ENCODE results near the gene COMT. TPM values are rescaled to one million over a fixed set of nuclear protein-coding genes. Genes with fewer than 3 reads are reported as not detected.
"Not testable (repeated sequence)": the region's sequence is repeated elsewhere in the genome, so short reads cannot be mapped to it uniquely, and the experiment has no call there.

COMT gene
- polyA plus RNA-seq, 2 donors = 178 to 218 TPM

DNA sequence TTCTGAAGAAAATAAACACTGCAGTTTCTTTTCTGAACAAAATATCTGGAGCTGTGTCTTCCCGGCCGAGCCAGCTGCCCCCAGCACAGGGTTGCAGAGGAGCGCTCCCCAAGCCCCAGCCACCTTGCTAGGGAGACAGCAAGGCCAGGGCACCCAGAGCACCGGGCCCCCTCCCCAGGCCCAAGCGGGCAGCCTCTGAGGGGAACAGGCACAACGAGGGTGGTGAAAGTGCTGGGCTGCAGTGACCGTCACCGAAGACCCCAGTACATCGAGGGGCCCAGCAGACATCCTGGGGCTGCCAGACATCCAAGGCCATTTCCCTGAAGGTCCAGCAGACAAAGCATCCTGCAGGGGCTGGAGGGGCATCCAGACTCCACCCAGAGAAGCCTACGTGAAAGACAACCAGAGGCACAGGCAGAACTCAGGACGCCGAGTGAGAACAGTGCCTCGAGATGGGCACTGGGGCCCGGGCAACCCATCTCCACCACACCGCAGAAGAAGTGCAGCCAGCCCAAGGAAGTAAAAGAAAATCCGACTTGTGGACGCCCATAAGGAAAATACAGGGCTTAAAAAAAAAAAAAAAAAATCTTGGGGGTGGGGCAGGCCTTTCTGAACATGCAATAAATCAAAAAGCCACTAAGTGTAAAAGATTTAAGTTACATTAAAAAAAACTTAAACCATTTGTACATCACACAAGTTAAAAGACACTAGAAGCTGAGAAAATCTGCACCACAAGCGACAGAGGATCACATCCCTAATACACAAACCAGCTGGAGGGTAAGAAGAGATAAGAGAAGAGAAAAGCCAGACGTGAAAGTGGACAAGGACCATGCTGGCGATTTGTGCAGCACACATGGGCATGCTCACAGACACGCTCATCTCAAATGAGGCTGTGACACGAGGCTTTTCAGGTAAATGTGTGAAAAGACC is 36.0 kb upstream of the COMT start:
- Histone ChIP-seq H3K4me1 (ENCODE audit: control insufficient read depth in 2 of 2, insufficient read depth in 2 of 2, low read length in 1 of 2) (no peaks in the 10 kb centered on the region), H3K27ac (ENCODE audit: low read depth in 2 of 2, low read length in 1 of 2) (no peak overlapping the region), H3K36me3 (ENCODE audit: control insufficient read depth in 2 of 2, insufficient read depth in 2 of 2, low read length in 1 of 2) (peaks cover 0 to 9% of the 10 kb centered on the region in 2 donors), H3K4me3 (ENCODE audit: low read depth in 1 of 2, low read length in 2 of 2) (no peak overlapping the region), H3K9me3 (ENCODE audit: control insufficient read depth in 2 of 2, insufficient read depth in 1 of 2, low read depth in 1 of 2, low read length in 1 of 2) (no peaks in the 10 kb centered on the region), H3K27me3 (ENCODE audit: control insufficient read depth in 1 of 2, insufficient read depth in 2 of 2, low read length in 2 of 2) (no peaks in the 10 kb centered on the region)
- 83 to 84% methylated on average over 22 of the region's 22 CpGs for WGBS, 2 donors

DNA sequence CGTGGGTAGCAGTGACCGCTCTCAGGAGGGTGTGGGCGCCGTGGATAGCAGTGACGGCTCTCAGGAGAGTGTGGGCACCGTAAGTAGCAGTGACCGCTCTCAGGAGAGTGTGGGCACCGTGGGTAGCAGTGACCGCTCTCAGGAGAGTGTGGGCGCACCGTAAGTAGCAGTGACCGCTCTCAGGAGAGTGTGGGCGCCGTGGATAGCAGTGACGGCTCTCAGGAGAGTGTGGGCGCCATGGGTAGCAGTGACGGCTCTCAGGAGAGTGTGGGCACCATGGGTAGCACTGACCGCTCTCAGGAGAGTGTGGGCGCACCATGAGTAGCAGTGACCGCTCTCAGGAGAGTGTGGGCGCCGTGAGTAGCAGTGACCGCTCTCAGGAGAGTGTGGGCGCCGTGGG is 34.7 kb upstream of the COMT start:
- H3K4me3 ChIP-seq (ENCODE audit: low read depth in 1 of 2, low read length in 2 of 2); H3K4me1 ChIP-seq (ENCODE audit: control insufficient read depth in 2 of 2, insufficient read depth in 2 of 2, low read length in 1 of 2); H3K9me3 ChIP-seq (ENCODE audit: control insufficient read depth in 2 of 2, insufficient read depth in 1 of 2, low read depth in 1 of 2, low read length in 1 of 2); H3K27ac ChIP-seq (ENCODE audit: low read depth in 2 of 2, low read length in 1 of 2); H3K27me3 ChIP-seq (ENCODE audit: control insufficient read depth in 1 of 2, insufficient read depth in 2 of 2, low read length in 2 of 2): not testable (repeated sequence)
- H3K36me3 ChIP-seq (ENCODE audit: control insufficient read depth in 2 of 2, insufficient read depth in 2 of 2, low read length in 1 of 2) = peaks cover 0 to 10% of the 10 kb centered on the region in 2 donors
- WGBS, 2 donors = 92 to 93% methylated on average over 25 of the region's 25 CpGs

DNA sequence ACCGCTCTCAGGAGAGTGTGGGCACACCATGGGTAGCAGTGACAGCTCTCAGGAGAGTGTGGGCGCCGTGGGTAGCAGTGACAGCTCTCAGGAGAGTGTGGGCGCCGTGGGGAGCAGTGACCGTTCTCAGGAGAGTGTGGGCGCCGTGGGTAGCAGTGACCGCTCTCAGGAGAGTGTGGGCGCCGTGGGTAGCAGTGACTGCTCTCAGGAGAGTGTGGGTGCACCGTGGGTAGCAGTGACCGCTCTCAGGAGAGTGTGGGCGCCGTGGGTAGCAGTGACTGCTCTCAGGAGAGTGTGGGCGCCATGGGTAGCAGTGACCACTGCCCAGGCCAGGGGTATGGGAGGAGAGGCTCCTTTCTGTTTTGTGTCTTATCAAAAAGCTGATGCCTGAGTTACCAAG is 33.7 kb upstream of the COMT start:
- H3K36me3 ChIP-seq (ENCODE audit: control insufficient read depth in 2 of 2, insufficient read depth in 2 of 2, low read length in 1 of 2) = peaks cover 0 to 16% of the 10 kb centered on the region in 2 donors
- WGBS, 2 donors = 92% methylated on average over 16 of the region's 16 CpGs

GRCh38 chr22:19909350-19910179 is 32.0 kb upstream of the COMT start:
- Histone ChIP-seq H3K4me3 (ENCODE audit: low read depth in 1 of 2, low read length in 2 of 2) (no peak overlapping the region), H3K4me1 (ENCODE audit: control insufficient read depth in 2 of 2, insufficient read depth in 2 of 2, low read length in 1 of 2) (no peaks in the 10 kb centered on the region), H3K27me3 (ENCODE audit: control insufficient read depth in 1 of 2, insufficient read depth in 2 of 2, low read length in 2 of 2) (no peaks in the 10 kb centered on the region), H3K27ac (ENCODE audit: low read depth in 2 of 2, low read length in 1 of 2) (no peak overlapping the region), H3K9me3 (ENCODE audit: control insufficient read depth in 2 of 2, insufficient read depth in 1 of 2, low read depth in 1 of 2, low read length in 1 of 2) (no peaks in the 10 kb centered on the region), H3K36me3 (ENCODE audit: control insufficient read depth in 2 of 2, insufficient read depth in 2 of 2, low read length in 1 of 2) (peaks cover 3 to 20% of the 10 kb centered on the region in 2 donors)
- 35 to 36% methylated on average over 6 of the region's 6 CpGs for WGBS, 2 donors

More for the DNA sequence above, 33.7 kb upstream of the COMT start:
- not testable (repeated sequence) for H3K27ac ChIP-seq (ENCODE audit: low read depth in 2 of 2, low read length in 1 of 2); H3K4me3 ChIP-seq (ENCODE audit: low read depth in 1 of 2, low read length in 2 of 2); H3K4me1 ChIP-seq (ENCODE audit: control insufficient read depth in 2 of 2, insufficient read depth in 2 of 2, low read length in 1 of 2); H3K27me3 ChIP-seq (ENCODE audit: control insufficient read depth in 1 of 2, insufficient read depth in 2 of 2, low read length in 2 of 2); H3K9me3 ChIP-seq (ENCODE audit: control insufficient read depth in 2 of 2, insufficient read depth in 1 of 2, low read depth in 1 of 2, low read length in 1 of 2)

GRCh38 chr22:19910180-19910744 is 31.3 kb upstream of the COMT start:
- WGBS, 2 donors = 31 to 36% methylated on average over 4 of the region's 4 CpGs
- H3K9me3 ChIP-seq (ENCODE audit: control insufficient read depth in 2 of 2, insufficient read depth in 1 of 2, low read depth in 1 of 2, low read length in 1 of 2) = no peaks in the 10 kb centered on the region
- H3K36me3 ChIP-seq (ENCODE audit: control insufficient read depth in 2 of 2, insufficient read depth in 2 of 2, low read length in 1 of 2) = peaks cover 9 to 25% of the 10 kb centered on the region in 2 donors

DNA sequence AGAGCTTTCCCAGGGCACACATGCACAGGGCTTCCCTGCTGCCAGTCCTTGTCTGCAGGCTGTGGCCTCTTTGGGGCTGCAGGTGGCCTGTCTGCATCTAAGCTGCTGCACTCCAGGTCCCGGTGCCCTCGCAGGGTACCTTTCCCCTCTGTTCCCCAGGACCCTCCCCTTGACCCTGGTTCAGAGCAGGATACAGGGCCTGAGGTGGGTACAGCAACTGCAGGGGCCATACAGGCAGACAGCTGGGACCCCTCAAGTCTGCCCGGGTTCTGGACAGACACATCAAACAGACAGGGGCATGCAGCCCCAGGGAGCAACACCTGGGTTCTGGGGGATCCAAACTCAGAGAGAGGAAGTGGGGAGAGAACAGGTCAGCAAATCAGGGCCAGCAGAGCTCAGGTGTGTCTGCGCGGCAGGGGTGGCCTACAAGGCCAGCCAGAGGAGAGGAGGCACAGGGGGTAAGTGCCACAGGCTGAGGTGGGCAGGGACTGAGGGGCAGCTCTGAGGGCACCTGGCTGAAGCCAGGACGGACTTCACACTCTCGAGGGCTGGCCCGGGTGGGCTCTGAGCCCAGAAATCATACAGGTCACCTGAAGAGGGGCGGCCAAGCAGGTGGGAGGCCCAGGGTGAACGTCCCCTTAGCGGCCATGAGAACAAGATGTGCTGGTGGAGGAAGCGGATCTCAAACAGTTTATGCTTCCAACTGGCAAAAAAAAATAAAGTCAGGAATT is 29.9 kb upstream of the COMT start:
- WGBS, 2 donors = 73 to 78% methylated on average over 12 of the region's 12 CpGs
- Histone ChIP-seq H3K36me3 (ENCODE audit: control insufficient read depth in 2 of 2, insufficient read depth in 2 of 2, low read length in 1 of 2) (peaks cover 18 to 30% of the 10 kb centered on the region in 2 donors), H3K4me3 (ENCODE audit: low read depth in 1 of 2, low read length in 2 of 2) (no peak overlapping the region), H3K27me3 (ENCODE audit: control insufficient read depth in 1 of 2, insufficient read depth in 2 of 2, low read length in 2 of 2) (no peaks in the 10 kb centered on the region), H3K27ac (ENCODE audit: low read depth in 2 of 2, low read length in 1 of 2) (no peak overlapping the region), H3K9me3 (ENCODE audit: control insufficient read depth in 2 of 2, insufficient read depth in 1 of 2, low read depth in 1 of 2, low read length in 1 of 2) (no peaks in the 10 kb centered on the region), H3K4me1 (ENCODE audit: control insufficient read depth in 2 of 2, insufficient read depth in 2 of 2, low read length in 1 of 2) (no peaks in the 10 kb centered on the region)

More at GRCh38 chr22:19910180-19910744, 31.3 kb upstream of the COMT start:
- no peaks in the 10 kb centered on the region for H3K27me3 ChIP-seq (ENCODE audit: control insufficient read depth in 1 of 2, insufficient read depth in 2 of 2, low read length in 2 of 2)
- no peak overlapping the region for H3K4me3 ChIP-seq (ENCODE audit: low read depth in 1 of 2, low read length in 2 of 2)
- H3K4me1 ChIP-seq (ENCODE audit: control insufficient read depth in 2 of 2, insufficient read depth in 2 of 2, low read length in 1 of 2) = no peaks in the 10 kb centered on the region
- no peak overlapping the region for H3K27ac ChIP-seq (ENCODE audit: low read depth in 2 of 2, low read length in 1 of 2)

DNA sequence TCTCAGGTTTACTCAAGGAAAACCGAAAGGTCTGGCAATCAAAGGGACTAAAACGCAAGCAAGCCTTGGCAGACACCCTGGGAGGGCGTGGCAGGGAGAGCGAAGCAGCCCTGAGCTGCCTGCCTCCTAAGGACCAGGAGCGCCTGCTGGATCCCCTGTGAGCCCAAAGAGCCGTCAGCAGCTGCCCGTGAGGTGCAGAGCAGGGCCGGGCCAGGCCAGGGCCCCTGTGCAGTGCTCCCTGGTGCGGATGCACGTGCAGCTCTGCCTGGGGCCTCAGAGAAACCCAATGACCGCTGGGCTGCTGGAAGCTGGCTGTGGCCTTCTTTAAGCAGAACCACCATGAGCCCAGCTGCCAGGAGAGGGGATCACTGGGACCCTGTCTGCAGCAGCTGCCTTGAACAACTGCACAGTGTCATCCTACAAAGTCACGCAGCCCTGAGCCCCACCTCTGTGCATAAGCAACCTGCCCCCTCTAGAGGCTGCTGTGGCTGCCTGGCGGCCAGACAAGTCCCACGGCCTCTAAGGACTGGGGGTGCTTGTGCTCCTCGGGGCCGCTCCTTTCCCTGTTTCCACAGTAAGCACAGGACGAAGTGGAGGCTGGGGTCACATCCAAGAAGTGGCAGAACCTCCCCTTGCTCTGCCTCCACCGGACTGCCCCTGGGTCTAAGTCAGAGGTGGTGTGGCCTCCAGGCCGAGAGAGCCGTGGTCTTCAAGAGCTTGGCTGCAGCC is 29.1 kb upstream of the COMT start:
- 64 to 74% methylated on average over 19 to 20 of the region's 20 CpGs for WGBS, 2 donors
- no peaks in the 10 kb centered on the region for H3K9me3 ChIP-seq (ENCODE audit: control insufficient read depth in 2 of 2, insufficient read depth in 1 of 2, low read depth in 1 of 2, low read length in 1 of 2)
- H3K27ac ChIP-seq (ENCODE audit: low read depth in 2 of 2, low read length in 1 of 2) = no peak overlapping the region
- peaks cover 18 to 34% of the 10 kb centered on the region in 2 donors for H3K36me3 ChIP-seq (ENCODE audit: control insufficient read depth in 2 of 2, insufficient read depth in 2 of 2, low read length in 1 of 2)
- H3K4me1 ChIP-seq (ENCODE audit: control insufficient read depth in 2 of 2, insufficient read depth in 2 of 2, low read length in 1 of 2) = no peaks in the 10 kb centered on the region
- H3K4me3 ChIP-seq (ENCODE audit: low read depth in 1 of 2, low read length in 2 of 2) = no peak overlapping the region
- no peaks in the 10 kb centered on the region for H3K27me3 ChIP-seq (ENCODE audit: control insufficient read depth in 1 of 2, insufficient read depth in 2 of 2, low read length in 2 of 2)

GRCh38 chr22:19913337-19913936 is 28.1 kb upstream of the COMT start:
- Histone ChIP-seq H3K27ac (ENCODE audit: low read depth in 2 of 2, low read length in 1 of 2) (no peak overlapping the region), H3K36me3 (ENCODE audit: control insufficient read depth in 2 of 2, insufficient read depth in 2 of 2, low read length in 1 of 2) (peaks cover 18 to 38% of the 10 kb centered on the region in 2 donors), H3K27me3 (ENCODE audit: control insufficient read depth in 1 of 2, insufficient read depth in 2 of 2, low read length in 2 of 2) (no peaks in the 10 kb centered on the region), H3K4me1 (ENCODE audit: control insufficient read depth in 2 of 2, insufficient read depth in 2 of 2, low read length in 1 of 2) (no peaks in the 10 kb centered on the region), H3K9me3 (ENCODE audit: control insufficient read depth in 2 of 2, insufficient read depth in 1 of 2, low read depth in 1 of 2, low read length in 1 of 2) (no peaks in the 10 kb centered on the region), H3K4me3 (ENCODE audit: low read depth in 1 of 2, low read length in 2 of 2) (no peak overlapping the region)
- WGBS, 2 donors = 90 to 91% methylated on average over 6 of the region's 6 CpGs
